GDM1 (cell line): ENCODE results near the gene FYB1.
A peak's percentile ranks its signal among the peaks of the same experiment; 100 is the strongest.
"Not testable (repeated sequence)": the region's sequence is repeated elsewhere in the genome, so short reads cannot be mapped to it uniquely, and the experiment has no call there.

Experiments used
- DNase-seq: peaks from one replicate; lab custom pipeline; 2025; lab: John Stamatoyannopoulos, UW

Gene FYB1

GRCh38 chr5:39187831-39188731 is 31.3 kb downstream of the FYB1 start:
- DNase-seq: no peak

DNA sequence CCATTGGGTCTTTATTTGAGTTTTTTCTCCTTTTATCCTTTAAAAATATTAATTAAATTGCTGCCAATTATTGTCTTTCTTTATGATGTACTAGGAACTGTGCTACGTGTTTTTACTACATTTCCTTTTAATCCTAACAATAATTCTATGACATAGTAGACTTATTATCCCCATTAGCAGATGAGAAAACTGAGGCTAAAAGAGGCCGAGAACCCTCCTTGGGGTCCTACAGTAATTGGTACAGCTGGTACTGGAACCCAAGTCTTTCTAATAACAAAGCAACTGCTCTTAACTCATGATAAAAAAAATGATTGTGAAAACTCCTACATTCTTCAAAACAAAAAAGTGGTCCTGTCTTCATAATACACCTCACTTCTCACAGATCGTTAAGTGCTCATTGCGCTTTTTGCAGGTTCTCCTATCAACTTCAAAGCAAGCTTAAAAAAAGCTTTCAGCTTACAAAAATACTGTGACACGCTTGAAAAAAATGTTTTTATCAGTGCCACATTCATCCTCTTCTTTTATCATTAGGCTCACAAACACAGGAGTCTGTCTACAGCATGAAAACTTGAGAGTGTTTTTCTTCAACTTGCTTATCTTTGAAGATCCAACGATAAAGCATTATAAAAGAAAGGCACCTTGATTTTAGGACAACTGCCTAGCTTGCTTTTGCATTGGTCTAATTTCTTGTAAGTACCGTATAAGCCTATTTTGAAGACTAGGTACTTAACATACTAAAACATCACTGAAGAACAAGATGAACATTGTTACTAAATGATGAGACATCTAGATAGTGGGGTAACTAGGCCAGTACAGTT is 32.4 kb downstream of the FYB1 start:
- no peak for DNase-seq

- no peak for DNase-seq
These were observed 33.1 kb downstream of the FYB1 start for GRCh38 chr5:39186289-39186688.

- DNase-seq: no peak
These were observed 33.6 kb downstream of the FYB1 start for GRCh38 chr5:39185761-39186160.

DNA sequence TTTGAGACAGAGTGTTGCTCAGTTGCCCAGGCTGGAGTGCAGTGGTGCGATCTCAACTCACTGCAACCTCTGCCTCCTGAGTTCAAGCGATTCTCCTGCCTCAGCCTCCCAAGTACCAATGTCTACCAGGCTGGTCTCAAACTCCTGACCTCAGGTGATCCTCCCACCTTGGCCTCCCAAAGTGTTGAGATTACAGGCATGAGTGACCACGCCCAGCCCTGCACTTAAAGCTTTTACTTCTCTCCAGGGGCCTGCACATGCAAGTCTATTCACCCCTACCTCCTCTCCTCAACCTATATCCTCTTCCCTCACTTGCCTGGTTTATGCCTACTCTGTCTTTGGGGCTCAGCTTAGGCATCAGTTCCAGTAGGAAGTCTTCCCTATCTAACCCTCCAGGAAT is 39.8 kb downstream of the FYB1 start:
- DNase-seq: not testable (repeated sequence)

DNA sequence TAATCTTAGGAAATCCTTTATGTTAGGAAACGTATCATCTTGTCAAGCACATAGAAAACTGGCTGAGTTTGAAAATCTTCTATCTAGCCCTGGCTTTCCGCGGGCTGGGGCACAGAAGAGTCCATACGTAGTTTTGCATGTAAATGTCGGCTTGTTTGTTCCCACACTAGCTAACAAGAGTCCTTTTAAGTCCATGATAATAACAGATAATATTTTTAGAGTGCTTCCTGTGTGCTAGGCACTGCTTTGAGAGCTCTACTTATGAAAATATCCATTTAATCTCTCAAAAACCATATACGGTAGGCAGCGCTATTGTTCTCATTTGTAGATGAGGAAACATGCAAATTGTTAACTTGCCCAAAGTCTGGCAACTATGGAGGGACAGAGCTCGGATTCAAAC is 40.5 kb downstream of the FYB1 start:
- DNase-seq: no peak

DNA sequence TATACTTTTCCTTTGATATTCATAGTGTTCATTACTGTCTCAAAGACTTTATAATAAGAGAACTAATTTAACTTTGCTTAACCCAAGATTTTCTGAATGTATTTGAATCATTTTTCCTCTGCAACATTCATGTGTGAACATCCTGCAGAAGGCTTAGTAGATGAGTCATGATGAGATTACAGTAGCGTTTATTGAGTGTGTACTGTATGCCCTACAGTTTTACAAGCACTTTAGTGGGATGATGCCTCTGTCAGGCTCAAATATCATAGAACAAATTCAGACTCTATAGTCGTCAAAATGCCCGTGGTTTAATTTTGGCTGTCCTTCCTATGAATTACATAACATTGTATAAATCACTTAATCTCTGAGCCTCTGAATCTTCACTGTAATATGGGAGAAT is 41.2 kb downstream of the FYB1 start:
- no peak for DNase-seq

DNA sequence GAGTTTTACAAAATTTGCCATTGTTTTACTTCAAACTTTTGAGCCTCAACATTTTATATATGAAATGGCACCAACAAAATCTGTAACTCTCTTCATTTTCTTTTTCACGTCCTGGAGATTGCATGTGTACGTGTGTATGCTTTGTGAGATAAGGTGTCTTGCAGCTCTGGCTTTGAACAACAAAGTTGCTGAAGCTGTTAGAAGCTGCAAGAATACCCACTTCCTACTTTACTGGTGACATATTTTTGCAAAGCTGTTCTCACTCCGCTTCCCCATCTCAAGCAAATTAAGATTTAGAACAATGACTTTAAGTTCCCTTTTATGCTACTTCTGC is 41.8 kb downstream of the FYB1 start:
- DNase-seq: peak; percentile 52

DNA sequence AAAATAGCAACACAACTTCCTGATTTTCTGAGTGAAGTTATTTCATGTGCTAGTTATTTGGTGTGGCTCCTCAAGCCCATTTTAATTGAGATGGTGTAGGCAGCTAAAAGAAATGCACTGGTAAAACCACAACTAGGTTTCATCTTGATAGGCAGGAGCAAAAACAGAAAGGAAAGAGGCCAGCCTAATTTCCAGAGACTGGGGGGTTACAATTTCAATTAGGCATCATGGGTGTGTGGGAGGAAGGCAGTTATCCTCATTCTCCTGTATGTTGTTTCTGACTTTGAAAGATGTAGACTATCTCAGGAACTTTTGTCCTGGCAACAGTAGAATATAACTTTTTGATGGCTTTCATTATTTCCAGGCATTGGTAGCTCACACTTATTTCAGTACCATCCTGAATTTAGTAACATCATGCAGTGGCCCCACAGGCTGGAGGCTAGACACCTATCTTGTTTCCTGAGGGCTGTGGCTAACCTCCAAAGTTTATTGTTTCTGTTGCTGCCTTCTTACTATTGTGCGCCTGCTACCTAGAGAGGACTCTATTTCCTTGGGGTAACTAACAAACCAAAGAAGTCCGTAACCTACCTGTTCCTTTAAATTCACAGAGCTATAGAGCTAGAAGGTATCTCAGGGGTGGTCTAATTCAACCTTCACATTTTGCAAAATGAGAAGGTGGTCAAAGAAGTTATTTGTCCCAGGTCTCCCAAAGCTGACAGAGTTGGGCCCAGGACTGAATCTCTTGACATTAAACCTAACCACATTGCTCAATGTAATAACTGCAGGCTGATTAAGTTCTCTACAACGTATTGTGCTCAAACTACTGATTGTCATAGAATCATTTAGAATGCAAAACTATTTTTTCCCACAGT is 42.4 kb downstream of the FYB1 start:
- DNase-seq: peak; percentile 57

GRCh38 chr5:39175273-39175955 is 43.9 kb downstream of the FYB1 start:
- no peak for DNase-seq

DNA sequence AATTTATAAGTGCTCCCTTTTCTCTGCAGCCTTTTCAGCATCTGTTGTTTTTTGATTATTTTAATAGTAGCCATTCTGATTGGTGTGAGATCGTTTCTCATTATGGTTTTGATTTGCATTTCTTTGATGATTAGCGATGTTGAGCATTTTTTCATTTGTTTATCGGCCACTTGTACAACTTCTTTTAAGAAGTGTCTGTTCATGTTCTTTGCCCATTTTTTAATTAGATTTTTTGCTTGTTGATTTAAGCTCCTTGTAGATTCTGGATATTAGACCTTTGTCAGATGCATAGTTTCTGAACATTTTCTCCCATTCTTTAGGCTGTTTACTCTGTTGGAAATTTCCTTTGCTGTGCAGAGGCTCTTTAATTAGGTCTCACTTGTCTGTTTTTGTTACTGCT is 46.3 kb downstream of the FYB1 start:
- no peak for DNase-seq

DNA sequence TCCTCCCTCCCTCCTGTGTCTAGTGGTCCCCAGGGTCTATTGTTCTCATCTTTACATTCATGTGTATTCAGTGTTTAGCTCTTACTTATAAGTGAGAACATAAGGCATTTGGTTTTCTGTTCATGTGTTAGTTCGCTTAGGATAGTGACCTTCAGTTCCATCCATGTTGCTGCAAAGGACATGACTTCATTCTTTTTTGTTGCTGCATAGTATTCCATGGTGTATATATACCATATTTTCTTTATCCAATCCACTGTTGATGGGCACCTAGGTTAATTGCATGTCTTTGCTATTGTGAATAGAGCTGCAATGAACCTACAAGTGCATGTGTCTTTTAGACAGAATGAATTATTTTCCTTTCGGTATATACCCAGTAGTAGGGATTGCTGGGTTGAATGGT is 46.8 kb downstream of the FYB1 start:
- no peak for DNase-seq

DNA sequence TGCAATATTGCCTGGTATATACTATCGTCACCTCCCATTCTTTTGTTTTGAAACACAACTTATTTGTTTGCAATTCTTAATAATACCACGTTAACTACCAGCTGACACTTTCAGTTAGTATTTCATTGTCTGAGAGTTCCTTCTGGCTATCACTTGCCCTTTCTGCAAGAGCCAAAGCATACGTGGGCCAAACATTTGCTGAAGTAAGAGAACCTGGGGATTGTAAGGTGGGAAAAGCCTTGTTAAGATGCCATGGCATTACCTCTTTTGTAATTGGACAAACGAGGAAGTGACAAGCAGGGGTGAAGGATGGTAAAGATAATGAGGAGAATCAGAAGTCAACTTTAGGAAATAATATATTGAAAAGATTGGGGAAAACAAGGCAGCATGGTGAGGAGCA is 47.7 kb downstream of the FYB1 start:
- DNase-seq: no peak

DNA sequence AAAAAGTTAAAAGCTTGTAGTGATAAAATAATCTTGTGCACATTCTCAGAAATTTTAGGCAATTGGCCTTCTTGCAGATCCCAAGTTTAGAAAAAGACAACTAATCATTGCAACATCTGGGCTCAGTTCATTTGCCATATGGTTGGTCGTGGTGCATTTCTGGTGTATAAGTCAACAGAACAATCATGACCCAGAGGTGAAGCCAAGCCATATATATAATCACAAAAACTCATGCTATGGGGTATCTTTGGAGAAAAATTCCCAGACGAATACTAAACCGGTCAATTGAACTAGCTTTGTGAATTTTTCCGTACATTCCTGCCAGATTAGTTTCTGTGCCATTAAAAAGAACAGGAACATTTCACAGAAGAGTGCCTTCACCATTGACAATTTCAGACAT is 50.3 kb downstream of the FYB1 start:
- DNase-seq: no peak

GRCh38 chr5:39167972-39168342 is 51.4 kb downstream of the FYB1 start:
- no peak for DNase-seq

GRCh38 chr5:39167141-39167971 is 52.0 kb downstream of the FYB1 start:
- no peak for DNase-seq

GRCh38 chr5:39164529-39165402 is 54.6 kb downstream of the FYB1 start:
- DNase-seq: no peak

- no peak for DNase-seq
These were observed 55.3 kb downstream of the FYB1 start for GRCh38 chr5:39164016-39164415.

- no peak for DNase-seq
These were observed 57.8 kb downstream of the FYB1 start for GRCh38 chr5:39161578-39161977.
